ENCODE measurements around the gene DRC1.

DRC1 gene

DNA sequence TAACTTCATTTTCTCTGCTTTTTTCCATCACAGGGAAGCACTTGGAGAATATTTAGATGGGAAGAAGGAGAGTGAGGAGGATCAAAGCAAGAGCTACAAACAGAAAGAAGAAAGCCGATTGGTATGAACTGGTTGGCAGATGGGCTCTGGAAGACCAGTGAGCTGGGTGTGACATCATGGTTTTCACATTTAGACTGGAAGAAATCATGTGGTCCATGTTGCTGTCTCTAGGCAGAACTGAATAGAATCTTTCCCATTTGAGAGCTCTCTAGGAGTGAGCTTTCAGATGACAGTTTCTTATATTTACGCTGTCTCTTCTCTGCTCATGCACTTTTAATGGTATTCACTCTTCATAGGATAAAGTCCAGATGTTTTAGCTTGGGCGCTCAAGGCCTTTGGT lies 12.6 kb downstream of the DRC1 start:
- TF ChIP-seq SIN3A (IDR thresholded peaks at IDR 0.05; ENCODE audit: borderline replicate concordance, insufficient read depth, low read length) (no peak), FOXP2 (optimal IDR thresholded peaks at IDR 0.05; ENCODE audit: borderline replicate concordance, extremely low read depth, extremely low read length, insufficient read depth) (no peak), POLR2AphosphoS5 (IDR thresholded peaks at IDR 0.05; ENCODE audit: low read depth, low read length) (no peak), TAF1 (IDR thresholded peaks at IDR 0.05; ENCODE audit: borderline replicate concordance, insufficient read depth, low read length) (no peak)
- TF ChIP-seq, protein P1, sequence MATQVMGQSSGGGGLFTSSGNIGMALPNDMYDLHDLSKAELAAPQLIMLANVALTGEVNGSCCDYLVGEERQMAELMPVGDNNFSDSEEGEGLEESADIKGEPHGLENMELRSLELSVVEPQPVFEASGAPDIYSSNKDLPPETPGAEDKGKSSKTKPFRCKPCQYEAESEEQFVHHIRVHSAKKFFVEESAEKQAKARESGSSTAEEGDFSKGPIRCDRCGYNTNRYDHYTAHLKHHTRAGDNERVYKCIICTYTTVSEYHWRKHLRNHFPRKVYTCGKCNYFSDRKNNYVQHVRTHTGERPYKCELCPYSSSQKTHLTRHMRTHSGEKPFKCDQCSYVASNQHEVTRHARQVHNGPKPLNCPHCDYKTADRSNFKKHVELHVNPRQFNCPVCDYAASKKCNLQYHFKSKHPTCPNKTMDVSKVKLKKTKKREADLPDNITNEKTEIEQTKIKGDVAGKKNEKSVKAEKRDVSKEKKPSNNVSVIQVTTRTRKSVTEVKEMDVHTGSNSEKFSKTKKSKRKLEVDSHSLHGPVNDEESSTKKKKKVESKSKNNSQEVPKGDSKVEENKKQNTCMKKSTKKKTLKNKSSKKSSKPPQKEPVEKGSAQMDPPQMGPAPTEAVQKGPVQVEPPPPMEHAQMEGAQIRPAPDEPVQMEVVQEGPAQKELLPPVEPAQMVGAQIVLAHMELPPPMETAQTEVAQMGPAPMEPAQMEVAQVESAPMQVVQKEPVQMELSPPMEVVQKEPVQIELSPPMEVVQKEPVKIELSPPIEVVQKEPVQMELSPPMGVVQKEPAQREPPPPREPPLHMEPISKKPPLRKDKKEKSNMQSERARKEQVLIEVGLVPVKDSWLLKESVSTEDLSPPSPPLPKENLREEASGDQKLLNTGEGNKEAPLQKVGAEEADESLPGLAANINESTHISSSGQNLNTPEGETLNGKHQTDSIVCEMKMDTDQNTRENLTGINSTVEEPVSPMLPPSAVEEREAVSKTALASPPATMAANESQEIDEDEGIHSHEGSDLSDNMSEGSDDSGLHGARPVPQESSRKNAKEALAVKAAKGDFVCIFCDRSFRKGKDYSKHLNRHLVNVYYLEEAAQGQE (IDR thresholded peaks at IDR 0.05; ENCODE audit: insufficient read depth in 1 of 2, low read depth in 2 of 2, low read length in 2 of 2): no peak

DNA sequence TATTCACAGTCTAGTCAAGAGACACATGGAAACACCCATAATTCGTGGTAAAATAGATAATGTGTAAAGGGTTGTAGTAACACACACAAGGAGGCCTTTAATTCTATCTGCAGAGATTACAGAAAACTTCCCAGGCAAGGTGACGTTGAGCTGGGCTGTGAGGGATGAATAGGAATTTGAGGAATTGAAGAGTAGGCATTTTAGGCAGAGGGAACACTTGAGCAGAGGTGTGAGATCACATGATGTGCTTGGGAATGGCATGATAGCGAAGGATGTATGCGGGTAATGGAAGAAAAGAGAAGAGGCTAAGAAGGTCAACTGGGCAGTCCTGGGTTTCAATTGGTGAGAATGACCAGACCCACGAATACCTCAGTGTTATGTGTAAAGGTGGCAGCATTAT lies 20.2 kb downstream of the DRC1 start:
- TF ChIP-seq, protein P1 (IDR thresholded peaks at IDR 0.05; ENCODE audit: insufficient read depth in 1 of 2, low read depth in 2 of 2, low read length in 2 of 2): no peak
- TF ChIP-seq POLR2AphosphoS5 (IDR thresholded peaks at IDR 0.05; ENCODE audit: low read depth, low read length): no peak
- TF ChIP-seq SIN3A (IDR thresholded peaks at IDR 0.05; ENCODE audit: borderline replicate concordance, insufficient read depth, low read length): no peak
- no peak for TF ChIP-seq FOXP2 (optimal IDR thresholded peaks at IDR 0.05; ENCODE audit: borderline replicate concordance, extremely low read depth, extremely low read length, insufficient read depth)
- no peak for TF ChIP-seq TAF1 (IDR thresholded peaks at IDR 0.05; ENCODE audit: borderline replicate concordance, insufficient read depth, low read length)

DNA sequence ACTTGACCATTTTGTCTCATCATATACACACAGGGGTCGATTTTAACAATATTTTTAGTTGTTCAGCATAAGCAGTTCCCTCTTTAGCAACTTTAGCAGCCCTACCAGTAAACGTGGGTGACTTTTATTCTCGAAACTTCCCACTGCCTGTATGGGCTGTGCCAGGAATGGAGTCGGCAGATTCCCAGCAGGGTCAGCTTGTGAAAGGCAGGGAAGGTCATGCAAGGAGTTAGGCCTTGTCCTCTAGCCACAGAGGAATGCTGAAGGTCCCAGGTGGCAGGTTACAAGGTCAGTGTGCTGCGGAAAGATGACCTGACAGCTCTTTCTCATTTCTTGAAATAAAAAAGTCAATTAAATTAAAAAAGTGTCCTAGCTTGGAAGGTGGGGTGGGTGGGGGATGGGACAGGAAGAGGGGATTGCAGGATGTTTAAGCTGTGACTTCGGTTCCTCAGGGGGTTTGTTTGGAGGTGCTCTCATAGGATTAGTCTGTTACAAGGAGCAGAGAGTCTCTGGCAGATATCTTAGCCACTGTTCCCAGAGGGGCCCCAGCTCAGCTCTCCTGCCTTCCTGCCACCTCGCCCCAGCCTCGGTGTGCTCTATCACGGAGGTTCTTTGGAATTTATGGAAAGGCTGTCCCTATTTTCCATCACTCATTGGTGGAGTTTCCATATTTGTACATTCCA lies 21.4 kb downstream of the DRC1 start:
- TF ChIP-seq, protein P1 (IDR thresholded peaks at IDR 0.05; ENCODE audit: insufficient read depth in 1 of 2, low read depth in 2 of 2, low read length in 2 of 2): no peak
- TF ChIP-seq POLR2AphosphoS5 (IDR thresholded peaks at IDR 0.05; ENCODE audit: low read depth, low read length): no peak
- no peak for TF ChIP-seq TAF1 (IDR thresholded peaks at IDR 0.05; ENCODE audit: borderline replicate concordance, insufficient read depth, low read length)
- TF ChIP-seq SIN3A (IDR thresholded peaks at IDR 0.05; ENCODE audit: borderline replicate concordance, insufficient read depth, low read length): no peak
- no peak for TF ChIP-seq FOXP2 (optimal IDR thresholded peaks at IDR 0.05; ENCODE audit: borderline replicate concordance, extremely low read depth, extremely low read length, insufficient read depth)

DNA sequence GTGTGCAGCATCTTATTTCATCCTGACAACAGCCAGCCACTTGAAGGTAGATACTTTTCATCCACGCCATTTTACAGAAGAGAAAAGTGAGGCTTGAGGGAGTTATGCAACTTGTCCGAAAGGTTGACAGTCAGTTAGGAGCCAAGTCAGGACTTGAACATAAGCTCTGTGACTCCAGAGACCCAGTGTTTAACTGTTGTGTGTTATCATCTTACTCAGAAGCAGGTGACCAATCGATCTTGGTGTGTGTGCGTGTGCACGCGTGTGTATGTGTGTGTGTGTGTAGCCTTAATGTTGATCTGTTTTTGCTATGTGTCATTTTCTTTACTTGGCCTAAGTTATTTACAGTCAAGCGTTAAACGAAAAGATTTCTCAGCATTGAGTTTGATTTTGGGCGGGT lies 22.0 kb downstream of the DRC1 start:
- no peak for TF ChIP-seq SIN3A (IDR thresholded peaks at IDR 0.05; ENCODE audit: borderline replicate concordance, insufficient read depth, low read length)
- TF ChIP-seq POLR2AphosphoS5 (IDR thresholded peaks at IDR 0.05; ENCODE audit: low read depth, low read length): no peak
- no peak for TF ChIP-seq FOXP2 (optimal IDR thresholded peaks at IDR 0.05; ENCODE audit: borderline replicate concordance, extremely low read depth, extremely low read length, insufficient read depth)
- TF ChIP-seq TAF1 (IDR thresholded peaks at IDR 0.05; ENCODE audit: borderline replicate concordance, insufficient read depth, low read length): no peak
- TF ChIP-seq, protein P1 (IDR thresholded peaks at IDR 0.05; ENCODE audit: insufficient read depth in 1 of 2, low read depth in 2 of 2, low read length in 2 of 2): no peak
